ENCODE data around the gene ROBO1. TPM values are rescaled to one million over a fixed set of nuclear protein-coding genes. Genes with fewer than 3 reads are reported as not detected.

Gene ROBO1
- total and polyA plus RNA-seq, 2 of the 13 experiments (the other 11 are each of a cell fraction or from before 2014, with no cell fraction given) = 52.2 to 71.0 TPM

DNA sequence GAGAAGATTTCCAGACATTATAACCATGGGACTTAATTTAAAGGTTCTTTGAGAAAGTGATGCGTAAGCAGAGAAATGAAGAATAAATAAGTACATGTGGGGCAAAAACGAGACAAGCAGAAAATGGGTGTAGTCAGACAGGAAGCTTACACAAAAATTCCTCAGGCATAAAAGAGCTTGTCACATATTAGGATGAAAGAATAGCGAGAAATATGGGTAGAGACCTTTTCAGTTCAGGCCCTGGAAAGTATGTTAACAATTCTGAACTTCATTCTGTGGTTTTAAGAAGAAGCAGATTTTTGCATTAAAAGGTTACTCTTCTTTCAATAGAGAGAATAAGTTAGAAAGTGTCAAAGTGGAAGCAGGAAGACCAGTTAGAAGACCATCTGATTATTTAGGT lies 352.4 kb downstream of the ROBO1 start:
- H3K4me3 ChIP-seq (replicated peaks in 1 of 3; ENCODE audit: insufficient read depth in 1 of 3, low read depth in 2 of 3, low read length in 3 of 3) = no peak overlapping the region
- H3K9me3 ChIP-seq (ENCODE audit: low read length) = no peaks in the 10 kb centered on the region
- TF ChIP-seq ZNF343 (CRISPR knock-in tag; IDR thresholded peaks at IDR 0.05) (no peak), FOXO1 (CRISPR knock-in tag; IDR thresholded peaks at IDR 0.05) (no peak), RAD21 (CRISPR knock-in tag; IDR thresholded peaks at IDR 0.05) (no peak), CREM (IDR thresholded peaks at IDR 0.05) (no peak), CREM (CRISPR knock-in tag; IDR thresholded peaks at IDR 0.05) (no peak), YEATS2 (CRISPR knock-in tag; IDR thresholded peaks at IDR 0.05; ENCODE audit: borderline replicate concordance) (no peak), DBP (CRISPR knock-in tag; IDR thresholded peaks at IDR 0.05; ENCODE audit: not compliant biosample characterization) (no peak)
- WGBS (ENCODE audit: low lambda C conversion rate) = 5% methylated on average over 3 of the region's 3 CpGs
- no peaks in the 10 kb centered on the region for H4K20me1 ChIP-seq (ENCODE audit: insufficient read depth, low read length)
- ChIA-PET POLR2A (no interaction called here), CTCF (ENCODE audit: low intra/inter-chr PET ratio, low total read pairs) (no interaction called here)
- H3K4me2 ChIP-seq (ENCODE audit: low read depth, low read length) = no peak overlapping the region
- ATAC-seq (no peak), FAIRE-seq (no peak), DNase-seq (ENCODE audit: low spot score) (no peak)
- in situ Hi-C loops (cut with HindIII; ENCODE audit: extremely low pct_ligation_motif_present, low pct_unique_long_range_greater_than_20kb) (no loop called here), intact Hi-C loops (cut with micrococcal nuclease; ENCODE audit: unreplicated experiment) (no loop called here)
- no peaks in the 10 kb centered on the region for H3K79me2 ChIP-seq (ENCODE audit: insufficient read depth, low read length)
- H3K27ac ChIP-seq (ENCODE audit: extremely low read length, insufficient read depth, low read length) = no peak overlapping the region
- no peak overlapping the region for H3K9ac ChIP-seq (ENCODE audit: insufficient read depth, low read depth, low read length)
- no peaks in the 10 kb centered on the region for H3K4me1 ChIP-seq (ENCODE audit: insufficient read depth, low read length)
- no peaks in the 10 kb centered on the region for H3K36me3 ChIP-seq (replicated peaks in 1 of 2; ENCODE audit: control insufficient read depth in 1 of 2, insufficient read depth in 2 of 2, low read length in 2 of 2)
- no TSS peak for BruUV-seq (replicated peaks)
- H3K27me3 ChIP-seq (ENCODE audit: control insufficient read depth in 1 of 2, insufficient read depth in 2 of 2, low read length in 2 of 2) = no peaks in the 10 kb centered on the region
- H2AFZ ChIP-seq (ENCODE audit: low read length) = no peak overlapping the region

DNA sequence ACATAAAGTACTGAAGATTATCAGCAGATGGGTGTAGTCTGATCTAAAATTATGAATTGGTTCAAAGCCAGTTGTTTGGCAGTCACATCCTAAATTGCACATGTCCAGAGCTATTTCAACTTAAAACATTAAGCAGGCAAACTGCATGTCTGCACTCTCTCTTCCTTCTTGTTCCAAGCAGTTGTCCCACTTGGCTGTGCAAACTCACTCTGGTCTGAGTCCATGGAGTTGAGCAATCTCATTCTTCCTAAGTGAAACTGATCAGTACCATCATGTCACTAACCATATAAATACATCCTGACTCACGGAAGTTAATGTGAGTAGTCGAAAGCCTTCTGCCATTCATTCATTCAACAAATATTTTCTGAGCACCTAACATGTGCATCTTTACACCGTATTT lies 353.0 kb downstream of the ROBO1 start:
- Histone ChIP-seq H3K9ac (ENCODE audit: insufficient read depth, low read depth, low read length) (no peak overlapping the region), H3K4me2 (ENCODE audit: low read depth, low read length) (no peak overlapping the region), H2AFZ (ENCODE audit: low read length) (no peak overlapping the region), H3K4me1 (ENCODE audit: insufficient read depth, low read length) (no peaks in the 10 kb centered on the region), H3K36me3 (replicated peaks in 1 of 2; ENCODE audit: control insufficient read depth in 1 of 2, insufficient read depth in 2 of 2, low read length in 2 of 2) (no peaks in the 10 kb centered on the region), H3K79me2 (ENCODE audit: insufficient read depth, low read length) (no peaks in the 10 kb centered on the region), H3K4me3 (replicated peaks in 1 of 3; ENCODE audit: insufficient read depth in 1 of 3, low read depth in 2 of 3, low read length in 3 of 3) (no peak overlapping the region), H4K20me1 (ENCODE audit: insufficient read depth, low read length) (no peaks in the 10 kb centered on the region), H3K27me3 (ENCODE audit: control insufficient read depth in 1 of 2, insufficient read depth in 2 of 2, low read length in 2 of 2) (no peaks in the 10 kb centered on the region), H3K9me3 (ENCODE audit: low read length) (no peaks in the 10 kb centered on the region), H3K27ac (ENCODE audit: extremely low read length, insufficient read depth, low read length) (no peak overlapping the region)
- ATAC-seq = no peak
- ChIA-PET CTCF (ENCODE audit: low intra/inter-chr PET ratio, low total read pairs) (no interaction called here), POLR2A (no interaction called here)
- in situ Hi-C loops (cut with HindIII; ENCODE audit: extremely low pct_ligation_motif_present, low pct_unique_long_range_greater_than_20kb) (no loop called here), intact Hi-C loops (cut with micrococcal nuclease; ENCODE audit: unreplicated experiment) (no loop called here)
- no TSS peak for BruUV-seq (replicated peaks)
- 3% methylated on average over 3 of the region's 3 CpGs for WGBS (ENCODE audit: low lambda C conversion rate)
- DNase-seq (ENCODE audit: low spot score) = no peak
- FAIRE-seq = no peak
- TF ChIP-seq JARID2 (CRISPR knock-in tag; IDR thresholded peaks at IDR 0.05; ENCODE audit: insufficient replicate concordance) (no peak), MEIS2 (CRISPR knock-in tag; IDR thresholded peaks at IDR 0.05) (no peak), HMG20B (CRISPR knock-in tag; conservative IDR thresholded peaks at IDR 0.05) (no peak), ZFY (CRISPR knock-in tag; IDR thresholded peaks at IDR 0.05) (no peak), ZNF556 (CRISPR knock-in tag; IDR thresholded peaks at IDR 0.05; ENCODE audit: borderline replicate concordance) (no peak), ZNF350 (CRISPR knock-in tag; IDR thresholded peaks at IDR 0.05; ENCODE audit: borderline replicate concordance, low read depth) (no peak), NFRKB (IDR thresholded peaks at IDR 0.05) (no peak)
- TF ChIP-seq, protein P1, sequence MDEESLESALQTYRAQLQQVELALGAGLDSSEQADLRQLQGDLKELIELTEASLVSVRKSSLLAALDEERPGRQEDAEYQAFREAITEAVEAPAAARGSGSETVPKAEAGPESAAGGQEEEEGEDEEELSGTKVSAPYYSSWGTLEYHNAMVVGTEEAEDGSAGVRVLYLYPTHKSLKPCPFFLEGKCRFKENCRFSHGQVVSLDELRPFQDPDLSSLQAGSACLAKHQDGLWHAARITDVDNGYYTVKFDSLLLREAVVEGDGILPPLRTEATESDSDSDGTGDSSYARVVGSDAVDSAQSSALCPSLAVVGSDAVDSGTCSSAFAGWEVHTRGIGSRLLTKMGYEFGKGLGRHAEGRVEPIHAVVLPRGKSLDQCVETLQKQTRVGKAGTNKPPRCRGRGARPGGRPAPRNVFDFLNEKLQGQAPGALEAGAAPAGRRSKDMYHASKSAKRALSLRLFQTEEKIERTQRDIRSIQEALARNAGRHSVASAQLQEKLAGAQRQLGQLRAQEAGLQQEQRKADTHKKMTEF (CRISPR knock-in tag; IDR thresholded peaks at IDR 0.05) = no peak
- TF ChIP-seq, protein P2, sequence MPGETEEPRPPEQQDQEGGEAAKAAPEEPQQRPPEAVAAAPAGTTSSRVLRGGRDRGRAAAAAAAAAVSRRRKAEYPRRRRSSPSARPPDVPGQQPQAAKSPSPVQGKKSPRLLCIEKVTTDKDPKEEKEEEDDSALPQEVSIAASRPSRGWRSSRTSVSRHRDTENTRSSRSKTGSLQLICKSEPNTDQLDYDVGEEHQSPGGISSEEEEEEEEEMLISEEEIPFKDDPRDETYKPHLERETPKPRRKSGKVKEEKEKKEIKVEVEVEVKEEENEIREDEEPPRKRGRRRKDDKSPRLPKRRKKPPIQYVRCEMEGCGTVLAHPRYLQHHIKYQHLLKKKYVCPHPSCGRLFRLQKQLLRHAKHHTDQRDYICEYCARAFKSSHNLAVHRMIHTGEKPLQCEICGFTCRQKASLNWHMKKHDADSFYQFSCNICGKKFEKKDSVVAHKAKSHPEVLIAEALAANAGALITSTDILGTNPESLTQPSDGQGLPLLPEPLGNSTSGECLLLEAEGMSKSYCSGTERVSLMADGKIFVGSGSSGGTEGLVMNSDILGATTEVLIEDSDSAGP (CRISPR knock-in tag; IDR thresholded peaks at IDR 0.05; ENCODE audit: borderline replicate concordance) = no peak
